H1 (cell line): Measurements from ENCODE around the gene ELMOD2.
"Not testable (repeated sequence)": the region's sequence is repeated elsewhere in the genome, so short reads cannot be mapped to it uniquely, and the experiment has no call there.

Source experiments
- CEBPB ChIP-seq: IDR thresholded peaks from 2 replicates; pipeline ENCODE4 v1.6.1; 2012; ENCODE audit warnings: low read depth, low read length
- CHD2 ChIP-seq: IDR thresholded peaks from 2 replicates; pipeline ENCODE4 v1.6.1; 2012; ENCODE audit warnings: low read length, improper control_type of control experiment
- CTCF ChIP-seq, 3 experiments: IDR thresholded peaks; 1 replicate in 2 of 3; 2 replicates in 1 of 3; pipeline versions ENCODE4 v1.5.1 to v1.6.1; 2011; ENCODE audit warnings: low read length in 3 of 3, mild to moderate bottlenecking in 3 of 3, inconsistent platforms in 2 of 3, low read depth in 1 of 3, moderate library complexity in 1 of 3; ENCODE audit not compliant: insufficient read depth in 1 of 3; ENCODE audit errors: control extremely low read depth in 1 of 3
- EP300 ChIP-seq, 2 experiments: IDR thresholded peaks; 1 replicate in 1 of 2; 2 replicates in 1 of 2; pipeline ENCODE4 v1.6.1; 2011 to 2012; ENCODE audit warnings: low read depth in 2 of 2, low read length in 2 of 2, mild to moderate bottlenecking in 2 of 2, borderline replicate concordance in 1 of 2, inconsistent platforms in 1 of 2, moderate library complexity in 1 of 2
- EZH2 ChIP-seq: fragments of 200-600 bp; sonication (generic); IDR thresholded peaks from 2 replicates; pipeline ENCODE4 v1.7.1; 2012; ENCODE audit warnings: low read depth, mild to moderate bottlenecking, moderate library complexity, low read length, inconsistent platforms; ENCODE audit not compliant: severe bottlenecking
- GABPA ChIP-seq: IDR thresholded peaks from 2 replicates; pipeline ENCODE4 v1.6.1; 2011; ENCODE audit warnings: mild to moderate bottlenecking, low read length, moderate library complexity, borderline replicate concordance; ENCODE audit not compliant: insufficient read depth
- MAX ChIP-seq: IDR thresholded peaks from 2 replicates; pipeline ENCODE4 v1.6.1; 2012; ENCODE audit warnings: inconsistent platforms
- RBBP5 ChIP-seq: IDR thresholded peaks from 2 replicates; pipeline ENCODE4 v1.7.1; 2012; ENCODE audit warnings: low read depth, mild to moderate bottlenecking, inconsistent platforms, low read length, moderate library complexity, borderline replicate concordance
- SIN3A ChIP-seq, 2 experiments: IDR thresholded peaks in 1 of 2; conservative IDR thresholded peaks in 1 of 2; 2 replicates each; pipeline ENCODE4 v1.6.1; 2011 to 2012; ENCODE audit warnings: low read length in 2 of 2, improper control_type of control experiment in 1 of 2, low read depth in 1 of 2, mild to moderate bottlenecking in 1 of 2
- TBP ChIP-seq: IDR thresholded peaks from 2 replicates; pipeline ENCODE4 v1.6.1; 2011; ENCODE audit warnings: low read depth, low read length, improper control_type of control experiment
- YY1 ChIP-seq: IDR thresholded peaks from 2 replicates; pipeline ENCODE4 v1.6.1; 2011; ENCODE audit warnings: low read depth, mild to moderate bottlenecking, low read length
- ZNF274 ChIP-seq: IDR thresholded peaks from 2 replicates; pipeline ENCODE4 v1.7.0; 2012; ENCODE audit warnings: low read length, borderline replicate concordance; ENCODE audit errors: extremely low read depth
- TF ChIP-seq, protein P1 (sequence below): IDR thresholded peaks from 2 replicates; pipeline ENCODE4 v1.6.1; 2012; ENCODE audit warnings: low read length, inconsistent platforms

DNA sequence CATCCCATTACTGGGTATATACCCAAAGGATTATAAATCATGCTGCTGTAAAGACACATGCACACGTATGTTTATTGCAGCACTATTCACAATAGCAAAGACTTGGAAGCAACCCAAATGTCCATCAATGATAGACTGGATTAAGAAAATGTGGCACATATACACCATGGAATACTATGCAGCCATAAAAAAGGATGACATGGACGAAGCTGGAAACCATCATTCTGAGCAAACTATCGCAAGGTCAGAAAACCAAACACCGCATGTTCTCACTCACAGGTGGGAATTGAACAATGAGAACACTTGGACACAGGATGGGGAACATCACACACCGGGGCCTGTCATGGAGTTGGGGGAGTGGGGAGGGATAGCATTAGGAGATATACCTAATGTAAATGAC lies 10.2 kb upstream of the ELMOD2 start:
- TF ChIP-seq CEBPB; CTCF (IDR thresholded peaks at IDR 0.05; ENCODE audit: control extremely low read depth in 1 of 3, insufficient read depth in 1 of 3, low read depth in 1 of 3, low read length in 3 of 3); CHD2; MAX; YY1; EP300 (IDR thresholded peaks at IDR 0.05; ENCODE audit: borderline replicate concordance in 1 of 2, low read depth in 2 of 2, low read length in 2 of 2); ZNF274; EZH2; RBBP5; TBP; GABPA; SIN3A (conservative IDR thresholded peaks at IDR 0.05 in 1 of 2, IDR thresholded peaks at IDR 0.05 in 1 of 2; ENCODE audit: low read depth in 1 of 2, low read length in 2 of 2): not testable (repeated sequence)
- TF ChIP-seq, protein P1, sequence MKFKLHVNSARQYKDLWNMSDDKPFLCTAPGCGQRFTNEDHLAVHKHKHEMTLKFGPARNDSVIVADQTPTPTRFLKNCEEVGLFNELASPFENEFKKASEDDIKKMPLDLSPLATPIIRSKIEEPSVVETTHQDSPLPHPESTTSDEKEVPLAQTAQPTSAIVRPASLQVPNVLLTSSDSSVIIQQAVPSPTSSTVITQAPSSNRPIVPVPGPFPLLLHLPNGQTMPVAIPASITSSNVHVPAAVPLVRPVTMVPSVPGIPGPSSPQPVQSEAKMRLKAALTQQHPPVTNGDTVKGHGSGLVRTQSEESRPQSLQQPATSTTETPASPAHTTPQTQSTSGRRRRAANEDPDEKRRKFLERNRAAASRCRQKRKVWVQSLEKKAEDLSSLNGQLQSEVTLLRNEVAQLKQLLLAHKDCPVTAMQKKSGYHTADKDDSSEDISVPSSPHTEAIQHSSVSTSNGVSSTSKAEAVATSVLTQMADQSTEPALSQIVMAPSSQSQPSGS: not testable (repeated sequence)
